IMR-90 (cell line): ENCODE measurements around the gene BATF2. TPM values are rescaled to one million over a fixed set of nuclear protein-coding genes. Genes with fewer than 3 reads are reported as not detected.
A peak's percentile ranks its signal among the peaks of the same experiment; 100 is the strongest.

ENCODE experiments used
- ATAC-seq: fragments of 200-7000 bp; cut with Tn5 transposase; 2 replicates; pipeline ENCODE4 v1.9.1; 2020; ENCODE audit warnings: low read depth, mild to moderate bottlenecking, moderate library complexity
- Bru-seq: library from RNA; stranded (reverse); fragments of 400-500 nt; gene quantifications from one replicate; lab custom pipeline; 2021; lab: Mats Ljungman, UMichigan
- BruChase-seq, 2 experiments: library from RNA; stranded (reverse); fragments of 400-500 nt; gene quantifications; one replicate each; lab custom pipeline; 2021; lab: Mats Ljungman, UMichigan
- BruUV-seq: library from RNA; stranded (reverse); fragments of 400-500 nt; replicated peaks from 2 replicates; lab custom pipeline; 2021; lab: Mats Ljungman, UMichigan
- CTCF ChIA-PET: fragments of 300-600 bp; formaldehyde crosslinking; extraction: SDS; loops from one replicate; lab custom pipeline; 2021; ENCODE audit warnings: antibody characterized with exemption; lab: Yijun Ruan, JAX
- POLR2A ChIA-PET: fragments of 300-600 bp; sonication (Branson Sonifier 250); formaldehyde crosslinking; loops from one replicate; lab custom pipeline; 2022; ENCODE audit warnings: antibody characterized with exemption; ENCODE audit not compliant: unreplicated experiment; lab: Charles Lee
- DNase-seq: peaks from one replicate; pipeline ENCODE4 v3.0.0; 2013
- H2AFZ ChIP-seq: replicated peaks from 2 replicates; pipeline ENCODE3; 2013; ENCODE audit warnings: low read length, mild to moderate bottlenecking; ENCODE audit not compliant: poor library complexity
- H2AK5ac ChIP-seq: 2 replicates; pipeline ENCODE4 v1.6.1; 2013; ENCODE audit warnings: low read depth, low read length, inconsistent platforms
- H2AK9ac ChIP-seq: replicated peaks from 2 replicates; pipeline ENCODE3; 2013; ENCODE audit warnings: mild to moderate bottlenecking, low read depth, low read length, moderate library complexity; ENCODE audit not compliant: poor library complexity
- H2BK120ac ChIP-seq: 2 replicates; pipeline ENCODE4 v1.6.1; 2013; ENCODE audit warnings: low read depth, low read length, inconsistent platforms
- H2BK15ac ChIP-seq: 3 replicates; pipeline ENCODE4 v1.6.1; 2013; ENCODE audit warnings: low read depth, low read length, inconsistent platforms
- H2BK20ac ChIP-seq: 2 replicates; pipeline ENCODE4 v1.6.1; 2013; ENCODE audit warnings: low read depth, mild to moderate bottlenecking, inconsistent platforms, low read length, moderate library complexity
- H2BK5ac ChIP-seq: 2 replicates; pipeline ENCODE4 v1.6.1; 2013; ENCODE audit warnings: mild to moderate bottlenecking, low read depth, low read length, inconsistent platforms; ENCODE audit not compliant: poor library complexity, severe bottlenecking
- H3K14ac ChIP-seq: replicated peaks from 2 replicates; pipeline ENCODE4 v1.6.1; 2013; ENCODE audit warnings: low read depth, low read length, inconsistent platforms
- H3K18ac ChIP-seq: 2 replicates; pipeline ENCODE4 v1.6.1; 2013; ENCODE audit warnings: low read depth, low read length, control low read depth
- H3K23ac ChIP-seq: 2 replicates; pipeline ENCODE4 v1.6.1; 2013; ENCODE audit warnings: low read depth, low read length, inconsistent platforms
- H3K27ac ChIP-seq: 2 replicates; pipeline ENCODE4 v1.5.1; 2013; ENCODE audit warnings: mild to moderate bottlenecking, control low read depth, low read length; ENCODE audit not compliant: insufficient read depth
- H3K27me3 ChIP-seq: 2 replicates; pipeline ENCODE4 v1.6.1; 2013; ENCODE audit warnings: low read length; ENCODE audit not compliant: control insufficient read depth, insufficient read depth
- H3K36me3 ChIP-seq: 2 replicates; pipeline ENCODE4 v1.6.1; 2013; ENCODE audit warnings: low read length, mixed read lengths; ENCODE audit not compliant: control insufficient read depth, insufficient read depth
- H3K4ac ChIP-seq: 2 replicates; pipeline ENCODE4 v1.6.1; 2013; ENCODE audit warnings: low read depth, low read length, inconsistent platforms
- H3K4me1 ChIP-seq: 2 replicates; pipeline ENCODE4 v1.6.1; 2013; ENCODE audit warnings: low read length, mixed read lengths; ENCODE audit not compliant: control insufficient read depth, insufficient read depth
- H3K4me2 ChIP-seq: 2 replicates; pipeline ENCODE4 v1.6.1; 2013; ENCODE audit warnings: low read depth, mild to moderate bottlenecking, control low read depth, low read length, moderate library complexity
- H3K4me3 ChIP-seq: 2 replicates; pipeline ENCODE4 v1.5.1; 2013; ENCODE audit warnings: low read depth, mild to moderate bottlenecking, control low read depth, low read length, moderate library complexity; ENCODE audit not compliant: insufficient read depth
- H3K56ac ChIP-seq: 2 replicates; pipeline ENCODE4 v1.6.1; 2013; ENCODE audit warnings: low read length, inconsistent platforms; ENCODE audit not compliant: insufficient read depth; ENCODE audit errors: extremely low read depth
- H3K79me1 ChIP-seq, 2 experiments: 2 replicates each; pipeline ENCODE4 v1.6.1; 2013; ENCODE audit warnings: low read length in 2 of 2, inconsistent platforms in 1 of 2, low read depth in 1 of 2
- H3K9ac ChIP-seq: 2 replicates; pipeline ENCODE4 v1.6.1; 2013; ENCODE audit warnings: low read depth, low read length, control low read depth
- H3K9me1 ChIP-seq: 2 replicates; pipeline ENCODE4 v1.6.1; 2013; ENCODE audit warnings: low read length, inconsistent platforms; ENCODE audit not compliant: insufficient read depth
- H3K9me3 ChIP-seq: 2 replicates; pipeline ENCODE4 v1.6.1; 2013; ENCODE audit warnings: low read length; ENCODE audit not compliant: control insufficient read depth, insufficient read depth
- H4K20me1 ChIP-seq: 2 replicates; pipeline ENCODE4 v1.6.1; 2013; ENCODE audit warnings: low read length, inconsistent platforms; ENCODE audit not compliant: insufficient read depth
- H4K5ac ChIP-seq: 2 replicates; pipeline ENCODE4 v1.6.1; 2013; ENCODE audit warnings: mild to moderate bottlenecking, low read depth, low read length, control low read depth
- H4K8ac ChIP-seq, 2 experiments: 2 replicates each; pipeline ENCODE4 v1.6.1; 2013; ENCODE audit warnings: low read depth in 2 of 2, low read length in 2 of 2, control low read depth in 1 of 2, inconsistent platforms in 1 of 2
- H4K91ac ChIP-seq: 2 replicates; pipeline ENCODE4 v1.6.1; 2013; ENCODE audit warnings: low read depth, low read length, inconsistent platforms; ENCODE audit not compliant: insufficient read depth
- BHLHE40 ChIP-seq: fragments of 150-350 bp; IDR thresholded peaks from 2 replicates; pipeline ENCODE4 v1.6.1; 2016; ENCODE audit warnings: mild to moderate bottlenecking, low read depth, low read length
- CEBPB ChIP-seq: IDR thresholded peaks from 2 replicates; pipeline ENCODE4 v1.6.1; 2012; ENCODE audit warnings: low read depth, low read length, improper control_type of control experiment
- CHD1 ChIP-seq: IDR thresholded peaks from 2 replicates; pipeline ENCODE4 v1.6.1; 2012; ENCODE audit warnings: low read depth, low read length, improper control_type of control experiment
- CTCF ChIP-seq: conservative IDR thresholded peaks from 2 replicates; pipeline ENCODE4 v1.5.1; 2012; ENCODE audit warnings: mild to moderate bottlenecking, low read depth, low read length, improper control_type of control experiment
- FOS ChIP-seq: fragments of 150-350 bp; IDR thresholded peaks from 2 replicates; pipeline ENCODE4 v1.6.1; 2016; ENCODE audit warnings: low read depth, low read length
- MAFK ChIP-seq: IDR thresholded peaks from 2 replicates; pipeline ENCODE4 v1.6.1; 2012; ENCODE audit warnings: low read depth, low read length, improper control_type of control experiment
- MAZ ChIP-seq: IDR thresholded peaks from 2 replicates; pipeline ENCODE4 v1.6.1; 2012; ENCODE audit warnings: low read depth, mild to moderate bottlenecking, low read length, improper control_type of control experiment, moderate library complexity, borderline replicate concordance
- MXI1 ChIP-seq: IDR thresholded peaks from 2 replicates; pipeline ENCODE4 v1.6.1; 2012; ENCODE audit warnings: low read depth, mild to moderate bottlenecking, low read length, moderate library complexity, borderline replicate concordance
- NFE2L2 ChIP-seq: fragments of 150-350 bp; IDR thresholded peaks from 2 replicates; pipeline ENCODE4 v1.6.1; 2016; ENCODE audit warnings: low read depth, mild to moderate bottlenecking, low read length
- POLR2A ChIP-seq: IDR thresholded peaks from 2 replicates; pipeline ENCODE4 v1.6.1; 2012; ENCODE audit warnings: mild to moderate bottlenecking, low read depth, low read length
- RAD21 ChIP-seq: IDR thresholded peaks from 2 replicates; pipeline ENCODE4 v1.6.1; 2012; ENCODE audit warnings: low read length, improper control_type of control experiment
- RFX5 ChIP-seq: IDR thresholded peaks from 2 replicates; pipeline ENCODE4 v1.8.0; 2012; ENCODE audit warnings: low read depth, mild to moderate bottlenecking, low read length, moderate library complexity
- SMC3 ChIP-seq: fragments of 150-350 bp; IDR thresholded peaks from 2 replicates; pipeline ENCODE4 v1.6.1; 2016; ENCODE audit warnings: low read depth, mild to moderate bottlenecking, antibody characterized with exemption, low read length, moderate library complexity
- USF2 ChIP-seq: fragments of 150-350 bp; IDR thresholded peaks from 2 replicates; pipeline ENCODE4 v1.6.1; 2017; ENCODE audit warnings: mild to moderate bottlenecking, antibody characterized with exemption, low read length, low read depth
- WGBS, 2 experiments: methylation state at CpG; one replicate each; pipeline versions ENCODE4 v1.1.5 to v1.1.7; 2013; ENCODE audit warnings: missing lambda C conversion rate in 2 of 2; ENCODE audit not compliant: insufficient read length in 1 of 2; ENCODE audit errors: extremely low coverage in 2 of 2; 5-methylcytosine and 5-hydroxymethylcytosine counted together
- dilution Hi-C: fragments of 300-500 bp; cut with HindIII; formaldehyde crosslinking; loops from one replicate; pipeline ENCODE4 v1.14.3; 2018; ENCODE audit warnings: low sequenced_read_pairs; ENCODE audit not compliant: unreplicated experiment
- in situ Hi-C: fragments of 300-500 bp; cut with MboI; formaldehyde crosslinking; loops from 3 replicates; pipeline ENCODE4 v1.14.3; 2019; ENCODE audit warnings: low sequenced_read_pairs, inconsistent platforms, mixed read lengths
- intact Hi-C: fragments of 100-400 bp; cut with micrococcal nuclease; formaldehyde crosslinking; loops from 2 replicates; pipeline ENCODE4 v1.10.0; 2022
- long read RNA-seq: library from polyadenylated mRNA; unstranded; transcript quantifications from one replicate; pipeline ENCODE4 v2.0.0, GENCODE V29; 2021; ENCODE audit not compliant: unreplicated experiment
- polyA plus RNA-seq, 3 experiments: library from polyadenylated mRNA; depleted of rRNA; stranded (reverse); fragments of >200 nt; gene quantifications; 2 replicates each; pipeline ENCODE4 v1.2.3, GENCODE V29; 2012; ENCODE audit warnings: low replicate concordance in 1 of 3
- total RNA-seq: library from RNA; depleted of rRNA; stranded (reverse); fragments of >200 nt; gene quantifications from 2 replicates; pipeline ENCODE4 v1.2.3, GENCODE V29; 2012; rRNA removed

The BATF2 gene
- 0.36 and 0.56 TPM in 2 replicates for total RNA-seq
- polyA plus RNA-seq (2012; rRNA removed): 1.2 and 1.6 TPM in 2 replicates
- polyA plus RNA-seq (2012; cell fraction: cytosol; rRNA removed): 0.47 and 1.5 TPM in 2 replicates
- 1.1 and 1.2 TPM in 2 replicates for polyA plus RNA-seq (2012; cell fraction: nucleus; rRNA removed; ENCODE audit: low replicate concordance)
- percentile 26 among the genes with signal in this experiment for Bru-seq, nascent RNA
- percentile 21 among the genes with signal in this experiment for BruChase-seq, experiment 1, labeled RNA remaining after a 6-hour chase
- BruChase-seq, experiment 2, labeled RNA remaining after a 2-hour chase: percentile 18 among the genes with signal in this experiment
- long read RNA-seq, partial matches to known transcripts: 0 of 2 reads
- long read RNA-seq, other reads (novel, unspliced or antisense): 0 of 2 reads

- Histone ChIP-seq H3K4ac (peak within 1 kb of the TSS; percentile 88), H3K4me3 (peak within 1 kb of the TSS; percentile 24), H3K56ac (no peak within 1 kb of the TSS), H4K91ac (peak within 1 kb of the TSS; percentile 25; the same call in 1 of the 2 replicates), H3K27ac (peak within 1 kb of the TSS; percentile 2; the same call in 1 of the 2 replicates), H2BK20ac (peak within 1 kb of the TSS; percentile 53), H3K23ac (peak within 1 kb of the TSS; percentile 67; the same call in 1 of the 2 replicates), H2AK5ac (peak within 1 kb of the TSS; percentile 35; the same call in 1 of the 2 replicates), H3K4me1 (0 out of 2 replicates have a peak, but pooled peaks cover 4% of the 10 kb centered on the region), H3K9me3 (no peaks in the 10 kb centered on the region), H4K8ac (peak within 1 kb of the TSS; percentile 12 to 89; a peak in 2 of 4 replicates), H3K14ac (peak within 1 kb of the TSS; percentile 61), H2AK9ac (peak within 1 kb of the TSS; percentile 84), H3K4me2 (peak within 1 kb of the TSS; percentile 54), H4K20me1 (no peaks in the 10 kb centered on the region), H2BK120ac (peak within 1 kb of the TSS; percentile 77), H3K36me3 (no peaks in the 10 kb centered on the region), H3K9me1 (peaks cover 7% of the 10 kb centered on the region; the same call in 1 of the 2 replicates), H4K5ac (peak within 1 kb of the TSS; percentile 3), H3K27me3 (no peaks in the 10 kb centered on the region), H2BK15ac (peak within 1 kb of the TSS; percentile 22; the same call in 1 of the 3 replicates), H2AFZ (peak within 1 kb of the TSS; percentile 94), H3K79me1 (no peaks in the 10 kb centered on the region), H3K9ac (peak within 1 kb of the TSS; percentile 15; the same call in 1 of the 2 replicates), H3K18ac (no peak within 1 kb of the TSS), H2BK5ac (no peak within 1 kb of the TSS)
- dilution Hi-C loops: no loop called here
- no TSS peak for BruUV-seq
- peak; percentile 97 for ATAC-seq
- ChIA-PET POLR2A (interaction anchor here (0.6 kb wide), 1 partner anchor 1140 kb away, joined by 3 read pairs; no protein-coding TSS in a partner anchor), CTCF (interaction anchor here (0.6 to 1.7 kb wide), 5 partner anchors 10 to 308 kb away, joined by 3 to 6 read pairs (median 4); partner anchors contain the start of gene PPP2R5B)
- in situ Hi-C loops: no loop called here
- intact Hi-C loops: loop anchor here (5.0 kb wide), 1 partner anchor 150 kb away; no protein-coding TSS in a partner anchor
- peak; percentile 83 for DNase-seq
- 0% methylated on average over 3 of the region's 9 CpGs; no CpG with 5 or more reads in 1 of the 2 experiments for WGBS, 2 experiments
- peak; percentile 88 for TF ChIP-seq USF2
- no peak for TF ChIP-seq MAFK
- peak; percentile 69 for TF ChIP-seq BHLHE40
- peak; percentile 67; the same call in 1 of the 2 replicates for TF ChIP-seq MAZ
- TF ChIP-seq POLR2A: no peak
- TF ChIP-seq SMC3: peak; percentile 56
- TF ChIP-seq CTCF: peak; percentile 64
- no peak for TF ChIP-seq CHD1
- TF ChIP-seq RAD21: peak; percentile 64
- TF ChIP-seq CEBPB: no peak
- no peak for TF ChIP-seq NFE2L2
- no peak for TF ChIP-seq RFX5
- no peak for TF ChIP-seq MXI1
- TF ChIP-seq FOS: no peak
Observed at GRCh38 chr11:64996710-64997380, at the start of gene BATF2. Gene BATF2 (minus strand): TSS chr11:64996971. CDS start chr11:64996914, 57 bp downstream.
